ENCODE data around the gene CDH6. TPM values are rescaled to one million over a fixed set of nuclear protein-coding genes. Genes with fewer than 3 reads are reported as not detected.

CDH6 gene
- total RNA-seq, 4 donors from 2014 or later, result 1.3 to 6.8 (median 2.2) TPM

GRCh38 chr5:31377274-31377946 lies 183.9 kb downstream of the CDH6 start:
- TF ChIP-seq CTCF (IDR thresholded peaks at IDR 0.05; ENCODE audit: low read depth), result no peak

- no peak for TF ChIP-seq CTCF (IDR thresholded peaks at IDR 0.05; ENCODE audit: low read depth)
Observed at GRCh38 chr5:31378136-31378535, 184.7 kb downstream of the CDH6 start.
